GM20000 (cell line): ENCODE measurements around the gene SLC44A4.

Experiments
- DNase-seq: peaks from one replicate; pipeline ENCODE4 v3.0.0; 2012; ENCODE audit warnings: low spot score
- TF ChIP-seq, protein P1 (sequence below): IDR thresholded peaks from 2 replicates; pipeline ENCODE4 v1.5.1; 2012; ENCODE audit warnings: mild to moderate bottlenecking, control low read depth; ENCODE audit errors: extremely low read depth, missing control alignments

The SLC44A4 gene

DNA sequence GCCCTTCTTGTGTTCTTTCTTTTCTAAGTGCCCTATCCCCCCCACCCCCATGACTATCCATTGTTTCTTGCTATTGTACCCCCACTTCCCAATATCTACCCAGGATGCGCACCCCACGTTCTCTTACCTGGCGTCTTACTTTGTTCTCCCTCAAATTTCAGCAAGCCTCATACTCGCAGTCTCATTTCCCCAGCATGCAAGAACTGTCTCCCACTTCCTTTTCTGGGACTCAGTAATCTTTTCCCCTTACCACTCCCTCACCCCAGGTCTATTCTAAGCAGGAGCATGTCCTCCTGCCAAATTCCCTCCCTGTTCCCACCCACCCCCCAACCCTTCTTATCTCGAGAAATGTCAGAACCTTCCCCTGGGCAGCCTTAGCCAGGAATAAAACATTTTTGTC is 20.4 kb upstream of the SLC44A4 start:
- DNase-seq: no peak
- TF ChIP-seq, protein P1, sequence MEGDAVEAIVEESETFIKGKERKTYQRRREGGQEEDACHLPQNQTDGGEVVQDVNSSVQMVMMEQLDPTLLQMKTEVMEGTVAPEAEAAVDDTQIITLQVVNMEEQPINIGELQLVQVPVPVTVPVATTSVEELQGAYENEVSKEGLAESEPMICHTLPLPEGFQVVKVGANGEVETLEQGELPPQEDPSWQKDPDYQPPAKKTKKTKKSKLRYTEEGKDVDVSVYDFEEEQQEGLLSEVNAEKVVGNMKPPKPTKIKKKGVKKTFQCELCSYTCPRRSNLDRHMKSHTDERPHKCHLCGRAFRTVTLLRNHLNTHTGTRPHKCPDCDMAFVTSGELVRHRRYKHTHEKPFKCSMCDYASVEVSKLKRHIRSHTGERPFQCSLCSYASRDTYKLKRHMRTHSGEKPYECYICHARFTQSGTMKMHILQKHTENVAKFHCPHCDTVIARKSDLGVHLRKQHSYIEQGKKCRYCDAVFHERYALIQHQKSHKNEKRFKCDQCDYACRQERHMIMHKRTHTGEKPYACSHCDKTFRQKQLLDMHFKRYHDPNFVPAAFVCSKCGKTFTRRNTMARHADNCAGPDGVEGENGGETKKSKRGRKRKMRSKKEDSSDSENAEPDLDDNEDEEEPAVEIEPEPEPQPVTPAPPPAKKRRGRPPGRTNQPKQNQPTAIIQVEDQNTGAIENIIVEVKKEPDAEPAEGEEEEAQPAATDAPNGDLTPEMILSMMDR: no peak

DNA sequence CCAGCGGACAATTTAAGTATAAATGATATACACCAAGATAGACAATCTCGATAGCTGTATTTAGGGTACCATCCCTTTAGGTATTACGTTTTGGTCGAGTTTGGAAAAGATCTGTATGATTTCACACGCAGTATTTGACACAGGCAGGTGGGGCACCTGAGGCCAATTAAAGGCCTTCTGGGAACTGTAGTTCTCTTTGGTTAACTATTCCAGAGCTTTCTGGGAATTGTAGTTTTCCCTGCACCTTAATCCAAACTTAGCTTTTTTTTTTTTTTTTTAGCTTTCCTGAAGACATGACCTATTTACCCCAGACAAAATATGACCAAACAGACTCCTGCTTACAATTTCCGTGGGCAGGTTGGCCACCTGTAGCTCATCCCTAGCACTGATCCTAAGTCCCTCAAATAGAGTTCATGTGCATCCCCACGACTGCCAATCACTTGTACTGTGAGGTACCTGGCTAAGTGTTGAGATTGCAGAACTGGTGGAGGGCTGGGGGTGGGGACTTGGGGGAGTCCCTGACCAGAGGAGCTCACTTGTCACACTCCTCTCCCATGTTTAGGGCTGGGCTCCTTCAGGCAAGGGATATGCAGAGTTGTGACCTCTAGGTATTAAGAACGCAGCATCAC is 19.7 kb upstream of the SLC44A4 start:
- DNase-seq: peak; percentile 69
- TF ChIP-seq, protein P1: no peak

DNA sequence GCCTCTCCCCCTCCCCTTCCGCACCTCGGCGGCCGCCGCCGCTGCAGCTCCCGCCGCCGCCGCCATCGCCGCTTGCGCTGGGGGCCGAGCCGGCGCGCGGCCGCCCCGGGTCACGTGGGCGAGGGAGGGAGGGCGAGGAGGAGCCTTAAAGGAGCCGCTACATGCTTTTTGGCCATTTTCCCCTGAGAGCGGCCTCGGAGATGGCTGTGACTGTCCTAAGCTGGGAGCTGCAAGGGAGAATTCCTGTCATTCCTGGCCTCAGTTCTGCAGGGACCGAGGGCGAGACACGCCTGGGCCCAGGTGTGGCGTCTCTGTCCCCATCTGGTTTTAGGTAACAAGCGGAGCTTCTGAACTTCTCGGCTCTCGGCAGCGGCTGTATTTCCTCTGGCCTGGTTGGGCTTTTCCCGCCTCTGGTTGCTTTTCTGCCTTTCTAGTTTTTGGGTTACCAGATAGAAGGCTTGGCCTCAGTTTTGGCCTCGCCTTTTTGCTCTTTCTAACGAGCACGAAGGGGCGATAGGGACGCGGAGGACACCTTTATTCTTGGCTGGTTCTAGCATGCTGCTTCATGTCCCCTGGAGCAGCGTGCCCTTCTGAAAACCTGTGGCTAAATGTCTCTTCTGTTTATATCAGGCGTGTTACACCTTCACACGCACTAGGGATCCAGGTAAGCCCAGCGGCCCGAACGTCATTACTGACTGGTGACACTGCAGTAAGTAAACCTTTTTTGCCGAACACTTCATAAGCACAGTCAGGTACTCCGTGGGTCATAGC is 19.0 kb upstream of the SLC44A4 start, which contains the start of gene EHMT2:
EHMT2 (minus strand) TSS at position 87 of the 771 bp plus-strand sequence; CDS start at position 66, 21 bp downstream.
- peak; percentile 96 for DNase-seq
- TF ChIP-seq, protein P1: no peak

DNA sequence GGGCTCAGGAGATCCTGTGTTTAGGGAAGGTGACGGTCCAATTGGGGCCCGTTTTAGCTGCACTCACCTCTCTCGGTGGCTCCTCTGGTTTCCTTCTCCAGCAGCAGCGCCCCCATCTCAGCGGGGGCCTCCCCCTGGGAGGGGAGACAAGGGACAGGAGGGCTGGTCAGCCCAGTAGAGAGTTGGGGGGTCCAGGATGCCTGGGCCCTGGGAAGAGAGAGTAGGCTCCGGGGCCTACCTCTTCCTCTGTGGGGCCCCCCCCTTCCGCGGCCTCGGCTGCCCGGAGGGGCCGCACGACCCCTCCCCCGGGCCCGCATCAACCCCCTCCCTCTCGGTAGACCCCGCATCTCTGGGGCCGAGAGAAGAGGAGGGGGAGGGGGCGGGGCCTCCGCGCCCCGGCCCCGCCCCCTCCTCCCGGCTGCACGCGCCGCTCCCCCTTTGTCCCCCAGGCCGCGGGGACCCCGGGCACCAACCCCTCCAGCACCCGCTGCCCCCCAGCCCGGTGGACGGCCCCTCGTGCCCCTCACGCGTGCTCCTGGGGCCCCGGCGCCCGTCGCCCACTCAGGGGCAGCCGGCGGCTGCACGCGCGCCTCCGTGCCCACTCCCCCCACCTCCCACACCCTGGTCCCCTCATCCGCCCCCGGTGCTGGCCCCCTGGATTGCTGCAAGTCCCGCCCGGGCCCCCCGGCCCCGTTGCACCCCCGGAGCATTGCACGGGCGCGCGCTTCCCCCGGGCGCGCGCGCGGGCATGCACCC is 18.2 kb upstream of the SLC44A4 start:
- TF ChIP-seq, protein P1: no peak
- DNase-seq: no peak

DNA sequence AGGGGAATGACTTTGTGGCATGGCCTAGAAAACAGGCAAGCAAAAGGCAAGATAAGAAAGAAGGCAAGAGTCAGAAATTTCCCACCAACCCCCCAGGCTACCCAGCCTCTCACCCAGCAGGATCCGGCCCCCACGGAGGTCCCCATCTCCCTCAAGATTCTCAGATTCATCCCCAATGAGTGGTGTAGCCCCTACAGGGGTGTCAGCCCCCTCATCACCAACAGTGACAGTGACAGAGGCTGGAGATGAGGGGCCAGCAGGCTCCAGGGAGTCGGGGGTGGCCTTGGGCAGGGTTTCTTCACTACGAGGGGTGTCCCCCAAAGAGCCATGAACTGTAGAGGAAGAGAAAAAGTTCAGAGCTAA is 17.7 kb upstream of the SLC44A4 start:
- DNase-seq: no peak
- TF ChIP-seq, protein P1: no peak

DNA sequence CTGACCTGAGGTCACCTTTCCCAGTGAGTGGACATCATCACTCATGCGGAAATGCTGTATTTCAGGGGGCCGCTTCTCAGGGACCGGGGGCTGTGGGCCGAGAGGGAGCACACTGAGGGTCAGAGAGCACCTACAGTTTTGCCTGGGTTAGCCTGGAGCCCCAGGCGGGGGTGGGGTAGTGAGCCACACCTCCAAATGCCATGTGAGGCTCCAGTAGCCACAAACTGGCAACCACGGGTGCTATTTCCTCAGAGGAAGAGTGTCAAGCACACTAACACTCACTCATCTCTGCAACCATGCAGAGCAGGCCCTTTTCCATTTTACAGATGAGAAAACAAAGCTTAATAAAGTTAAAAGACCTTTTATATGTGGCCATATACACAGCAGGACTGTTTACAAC is 14.0 kb upstream of the SLC44A4 start:
- no peak for DNase-seq
- TF ChIP-seq, protein P1: no peak
